H54 (cell line): ENCODE data around the gene DENND6B.
"Not testable (repeated sequence)": the region's sequence is repeated elsewhere in the genome, so short reads cannot be mapped to it uniquely, and the experiment has no call there.

Experiments
- DNase-seq: peaks from one replicate; pipeline ENCODE4 v3.0.0; 2011; ENCODE audit warnings: low spot score, mixed read lengths; ENCODE audit not compliant: insufficient read length
- FAIRE-seq: peaks from 3 replicates; lab custom pipeline; 2011; peaks lifted over from hg19 to GRCh38; lab: Jason Lieb, UNC
- POLR2A ChIP-seq: IDR thresholded peaks from 2 replicates; pipeline ENCODE4 v1.6.1; 2011; ENCODE audit warnings: low read depth, mild to moderate bottlenecking, low read length

Gene DENND6B

DNA sequence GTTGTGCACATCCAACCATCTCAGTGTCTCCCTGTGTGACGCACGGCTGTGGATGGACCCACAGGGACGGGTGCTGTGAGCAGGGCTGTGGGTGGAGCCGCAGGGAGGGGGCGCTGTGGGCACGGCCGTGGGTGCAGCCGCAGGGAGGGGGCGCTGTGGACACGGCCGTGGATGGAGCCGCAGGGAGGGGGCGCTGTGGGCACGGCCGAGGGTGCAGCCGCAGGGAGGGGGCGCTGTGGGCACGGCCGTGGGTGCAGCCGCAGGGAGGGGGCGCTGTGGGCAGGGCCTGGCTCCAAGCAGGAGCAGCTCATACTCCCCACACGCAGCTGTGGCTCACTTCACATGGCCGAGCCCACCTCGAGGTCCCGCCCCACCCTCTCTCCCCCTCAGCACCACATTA is 50.7 kb downstream of the DENND6B start:
- no peak for DNase-seq
- no peak for FAIRE-seq
- no peak for TF ChIP-seq POLR2A

DNA sequence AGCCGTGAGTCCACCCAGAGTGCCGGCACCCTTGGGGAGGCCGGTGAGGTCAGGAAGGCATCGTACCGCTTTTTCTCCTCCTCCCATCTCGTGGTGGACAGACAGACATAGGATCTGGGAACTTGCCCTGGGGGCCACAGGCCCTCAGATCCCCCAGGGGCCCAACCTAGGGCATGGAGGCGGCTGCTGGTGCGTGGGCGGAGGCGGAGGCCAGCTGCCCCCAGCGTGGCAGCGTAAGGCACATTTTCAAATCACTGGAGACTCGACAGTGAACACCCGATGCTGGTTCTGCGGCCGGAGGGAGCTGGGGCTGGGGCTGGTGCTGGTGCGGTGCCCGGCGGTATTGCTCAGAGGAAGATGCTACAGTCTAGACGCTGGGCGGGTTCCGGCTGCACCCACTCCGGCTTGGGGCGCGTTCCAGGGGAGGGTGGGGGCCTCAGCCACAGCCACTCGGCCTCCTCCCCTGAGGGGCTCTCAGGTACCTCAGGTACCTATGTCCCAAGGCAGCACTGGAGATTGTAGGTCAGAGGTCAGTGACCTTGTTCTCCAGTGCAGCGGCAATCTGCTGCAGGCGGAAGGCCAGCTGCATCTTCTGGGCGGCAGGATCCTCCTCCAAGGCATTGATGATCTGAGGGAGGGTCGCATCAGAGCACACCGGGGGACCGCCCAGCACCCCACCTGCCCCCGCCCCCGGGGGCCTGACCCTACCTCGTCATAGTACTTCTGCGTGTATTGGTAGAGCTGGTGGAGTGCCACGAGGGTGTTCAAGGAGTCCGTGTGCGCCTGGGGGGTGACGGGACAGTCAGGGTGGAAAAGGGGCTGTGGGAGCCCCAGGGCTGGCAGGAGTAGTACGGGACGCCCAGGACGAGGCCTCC is 51.4 kb downstream of the DENND6B start:
- no peak for TF ChIP-seq POLR2A
- FAIRE-seq (no peak), DNase-seq (no peak)

DNA sequence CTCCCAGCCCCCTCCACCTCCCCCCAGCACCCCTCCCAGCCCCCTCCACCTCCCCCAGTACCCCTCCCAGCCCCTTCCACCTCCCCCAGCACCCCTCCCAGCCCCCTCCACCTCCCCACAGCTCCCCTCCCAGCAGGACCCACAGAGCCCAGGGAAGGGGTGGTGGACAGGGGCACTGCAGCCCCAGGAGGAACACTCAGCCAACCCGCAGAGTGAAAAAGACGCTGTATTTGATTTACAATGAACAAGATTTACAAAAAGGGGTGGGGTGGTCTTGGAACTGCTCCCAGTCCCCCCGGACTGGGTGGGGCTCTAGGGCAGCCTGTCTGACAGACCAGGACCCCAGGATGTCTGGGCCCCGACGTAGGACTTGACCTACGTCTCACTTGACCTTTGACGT is 52.0 kb downstream of the DENND6B start:
- DNase-seq (no peak), FAIRE-seq (no peak)
- no peak for TF ChIP-seq POLR2A

DNA sequence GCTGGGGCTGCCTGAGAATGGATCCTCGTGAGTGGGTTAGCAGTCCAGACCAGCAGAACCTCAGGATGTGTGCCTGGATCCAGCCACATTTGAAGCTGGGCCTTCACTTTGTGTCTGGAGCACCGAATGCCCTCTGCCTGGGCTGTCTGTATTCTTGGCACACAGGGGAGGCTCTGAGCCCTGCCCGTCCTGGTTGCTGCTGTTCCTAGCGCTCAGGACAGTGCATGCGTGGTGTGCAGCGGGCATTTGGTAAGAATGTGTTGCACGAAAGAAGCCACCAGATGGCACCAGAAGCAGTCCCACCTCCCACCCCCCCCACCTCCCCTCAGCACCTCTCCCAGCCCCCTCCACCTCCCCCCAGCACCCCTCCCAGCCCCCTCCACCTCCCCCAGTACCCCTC is 52.5 kb downstream of the DENND6B start:
- no peak for TF ChIP-seq POLR2A
- FAIRE-seq (no peak), DNase-seq (no peak)

DNA sequence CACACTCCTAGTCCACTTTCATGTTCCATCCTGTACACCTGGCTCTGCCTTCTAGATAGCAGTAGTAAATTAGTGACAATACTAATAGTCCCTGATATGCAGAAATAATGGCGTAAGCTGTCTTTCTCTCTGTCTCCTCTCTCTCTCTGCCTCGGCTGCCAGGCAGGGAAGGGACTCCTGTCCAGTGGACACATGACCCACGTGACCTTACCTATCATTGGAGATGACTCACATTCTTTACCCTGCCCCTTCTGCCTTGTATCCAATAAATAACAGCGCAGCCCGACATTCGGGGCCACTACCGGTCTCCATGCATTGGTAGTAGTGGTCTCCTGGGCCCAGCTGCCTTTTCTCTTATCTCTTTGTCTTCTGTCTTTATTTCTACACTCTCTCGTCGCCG is 53.0 kb downstream of the DENND6B start:
- FAIRE-seq, DNase-seq: not testable (repeated sequence)

- not testable (repeated sequence) for FAIRE-seq, DNase-seq
These were observed 53.5 kb downstream of the DENND6B start for GRCh38 chr22:50273352-50273751.

DNA sequence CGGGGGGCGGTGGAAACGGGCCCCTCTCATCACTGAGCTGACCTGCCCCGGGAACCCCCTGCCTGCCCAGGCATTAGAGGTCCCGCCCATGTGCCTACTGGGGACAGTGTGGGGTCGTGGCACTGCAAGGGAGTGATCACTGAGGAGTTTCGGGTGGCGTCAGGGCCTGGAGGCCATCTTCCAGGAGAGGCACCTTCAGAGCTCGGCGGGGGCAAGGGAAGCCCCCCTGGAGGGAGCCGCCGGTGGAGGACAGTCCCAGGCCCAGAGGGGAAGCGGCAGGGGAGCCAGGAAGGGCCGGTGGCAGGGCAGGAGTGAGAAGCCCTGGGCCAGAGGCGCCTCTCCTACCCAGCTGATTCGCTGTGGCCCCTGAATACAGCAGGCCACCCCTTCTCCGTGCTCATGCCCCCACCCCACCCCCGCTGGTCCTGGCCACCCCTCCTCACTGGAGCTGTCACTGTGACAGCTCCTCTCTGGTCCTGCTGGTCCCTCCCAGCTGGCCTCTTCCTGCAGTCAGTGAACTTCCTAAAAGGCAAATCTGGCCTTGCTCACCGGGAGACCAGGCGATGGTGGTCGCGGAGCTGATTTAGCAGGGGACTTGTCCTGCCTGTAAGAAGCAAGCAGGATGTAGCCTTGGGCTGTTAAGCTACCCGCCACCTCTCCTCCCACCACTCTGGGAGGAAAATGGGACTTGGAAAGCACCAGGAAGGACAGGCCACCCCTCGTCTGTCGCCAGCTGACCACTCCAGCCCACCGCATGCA is 54.6 kb downstream of the DENND6B start:
- DNase-seq (no peak), FAIRE-seq (no peak)
- no peak for TF ChIP-seq POLR2A

- no peak for TF ChIP-seq POLR2A
- DNase-seq (peak; percentile 65), FAIRE-seq (no peak)
These were observed 55.3 kb downstream of the DENND6B start for GRCh38 chr22:50271519-50271970.

GRCh38 chr22:50270666-50271394 is 56.0 kb downstream of the DENND6B start:
- DNase-seq (peak; percentile 68), FAIRE-seq (no peak)
- no peak for TF ChIP-seq POLR2A

DNA sequence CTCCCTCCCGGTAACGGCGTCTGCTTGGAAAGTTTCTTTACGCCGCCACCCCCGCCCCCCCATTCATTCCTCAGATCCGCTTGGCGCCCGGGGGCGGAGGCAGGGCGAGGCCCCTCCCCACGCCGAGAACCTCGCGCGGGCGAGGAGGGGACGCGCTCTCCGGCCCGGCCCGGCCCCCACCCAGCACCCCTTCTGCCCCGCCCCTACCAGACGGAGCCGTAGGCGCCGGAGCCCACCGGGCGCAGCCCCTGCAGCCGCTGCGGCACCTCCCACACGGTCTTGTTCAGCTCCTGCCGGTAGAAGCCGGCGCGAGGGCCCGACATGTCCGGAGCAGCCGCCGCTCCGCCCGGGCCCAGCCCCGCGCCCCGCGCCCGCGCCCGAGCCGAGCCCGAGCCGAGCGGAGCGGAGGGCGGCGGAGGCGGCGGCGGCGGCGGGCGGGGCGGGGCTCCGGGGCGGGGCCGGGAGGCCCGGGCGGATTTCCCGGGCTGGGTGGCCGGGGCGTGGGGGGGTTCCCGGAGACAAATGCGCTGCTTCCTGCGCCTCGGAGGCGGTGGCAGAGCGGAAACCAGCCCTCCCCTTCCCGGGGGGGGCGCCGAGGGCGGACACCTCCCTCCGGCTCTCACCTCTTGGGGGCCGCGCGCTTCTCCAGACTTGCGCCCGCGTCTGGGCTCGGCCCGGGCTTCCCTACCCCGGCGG is 56.7 kb downstream of the DENND6B start, which contains the start of gene MAPK11:
TSS of gene MAPK11 (minus strand) at position 411 of the 696 bp plus-strand sequence. CDS start at position 323, 88 bp downstream.
- DNase-seq = peak; percentile 63
- TF ChIP-seq POLR2A = no peak
- no peak for FAIRE-seq

- TF ChIP-seq POLR2A = no peak
- FAIRE-seq (no peak), DNase-seq (no peak)
These were observed 57.2 kb downstream of the DENND6B start for GRCh38 chr22:50269573-50269969.

DNA sequence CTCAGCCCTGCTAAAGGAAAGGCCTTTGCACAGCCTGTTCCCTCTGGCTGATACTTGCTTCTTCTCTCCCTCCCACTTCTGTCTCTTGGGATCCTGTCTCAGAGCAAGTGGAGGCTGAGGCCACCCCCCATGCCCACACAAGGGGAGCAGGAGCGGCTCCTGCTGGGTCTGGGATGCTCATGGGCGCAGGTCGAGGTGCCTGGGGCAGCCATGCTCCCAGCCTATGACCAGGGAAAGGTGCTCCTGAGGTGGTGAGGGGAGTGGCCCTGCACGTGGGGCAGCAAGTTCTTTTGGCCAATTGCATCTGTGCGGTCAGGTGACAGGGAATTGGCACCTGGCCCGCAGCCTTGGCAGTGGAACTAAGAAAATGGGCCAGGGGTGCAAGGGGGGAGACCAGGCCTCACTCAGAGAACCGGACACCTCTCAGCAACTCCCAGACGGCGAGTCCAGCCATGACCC is 58.1 kb downstream of the DENND6B start:
- TF ChIP-seq POLR2A = no peak
- DNase-seq (no peak), FAIRE-seq (no peak)
